GM18519 (cell line): ENCODE data around the gene BCDIN3D.

ENCODE experiments used
- ATAC-seq: cut with Tn5 transposase; IDR thresholded peaks from one replicate; pipeline ENCODE4 v1.9.1; 2021; ENCODE audit warnings: mild to moderate bottlenecking, moderate library complexity; ENCODE audit not compliant: unreplicated experiment, low FRiP score

The BCDIN3D gene

GRCh38 chr12:49823951-49824350 lies 19.0 kb downstream of the BCDIN3D start:
- ATAC-seq: no peak

DNA sequence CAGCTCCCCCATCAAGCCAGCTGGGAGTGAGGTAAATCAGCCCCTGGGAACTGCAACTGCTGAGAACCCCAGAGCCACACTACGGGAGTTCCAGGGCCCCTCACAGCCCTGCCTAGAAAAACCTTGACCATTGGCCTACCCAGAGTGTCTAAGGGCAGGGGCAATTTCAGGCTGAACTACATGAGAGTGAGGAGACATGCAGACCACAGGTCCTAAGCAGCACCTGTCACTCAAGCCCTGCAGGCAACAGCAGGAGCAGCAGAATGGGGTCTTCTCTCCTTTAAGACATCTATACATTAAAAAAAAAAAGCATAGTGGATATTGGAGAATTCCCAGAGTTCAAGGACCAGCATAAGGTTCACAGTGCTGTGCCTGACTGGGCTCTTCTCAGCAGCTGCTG lies 19.6 kb downstream of the BCDIN3D start:
- no peak for ATAC-seq

DNA sequence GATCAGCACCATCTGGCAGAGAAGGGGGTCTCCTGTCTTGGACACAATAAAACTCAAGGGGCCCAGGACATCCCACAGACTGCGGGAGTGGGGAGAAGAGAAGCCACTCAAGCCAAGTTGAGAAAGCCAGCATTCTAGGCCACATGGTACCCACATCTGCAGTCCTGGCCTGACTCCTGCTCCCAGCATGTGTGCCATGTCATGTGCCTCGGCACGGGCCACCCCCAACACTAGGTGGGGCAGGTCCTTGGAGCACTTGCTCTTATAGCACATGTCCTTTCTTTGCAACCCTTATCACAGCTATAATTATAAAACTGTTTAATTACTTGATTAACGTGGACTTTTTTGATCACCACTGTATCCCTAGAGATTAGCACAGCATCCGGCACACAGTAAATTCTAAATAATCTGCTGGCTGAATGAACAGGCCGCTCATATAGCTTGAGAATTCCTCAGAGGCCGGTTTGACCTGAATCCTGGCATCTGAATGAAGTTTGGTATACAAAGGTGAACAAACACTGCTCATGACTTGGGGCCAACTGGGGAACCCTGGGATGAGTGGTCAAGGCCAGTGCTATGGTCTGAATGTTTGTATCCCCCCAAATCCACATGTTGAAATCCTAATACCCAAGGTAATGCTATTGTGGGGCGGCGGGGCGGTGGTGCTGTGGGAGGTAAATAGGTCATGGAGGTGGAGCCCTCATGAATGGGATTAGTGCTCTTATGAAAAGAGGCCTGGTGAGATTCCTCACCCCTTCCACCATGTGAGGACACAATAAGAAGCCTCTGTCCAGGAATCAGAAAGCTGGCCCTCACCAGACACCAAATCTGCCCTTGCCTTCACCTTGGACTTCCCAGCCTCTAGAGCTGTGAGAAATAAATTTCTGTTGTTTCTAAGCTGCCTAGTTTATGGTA lies 21.3 kb downstream of the BCDIN3D start:
- ATAC-seq: no peak

DNA sequence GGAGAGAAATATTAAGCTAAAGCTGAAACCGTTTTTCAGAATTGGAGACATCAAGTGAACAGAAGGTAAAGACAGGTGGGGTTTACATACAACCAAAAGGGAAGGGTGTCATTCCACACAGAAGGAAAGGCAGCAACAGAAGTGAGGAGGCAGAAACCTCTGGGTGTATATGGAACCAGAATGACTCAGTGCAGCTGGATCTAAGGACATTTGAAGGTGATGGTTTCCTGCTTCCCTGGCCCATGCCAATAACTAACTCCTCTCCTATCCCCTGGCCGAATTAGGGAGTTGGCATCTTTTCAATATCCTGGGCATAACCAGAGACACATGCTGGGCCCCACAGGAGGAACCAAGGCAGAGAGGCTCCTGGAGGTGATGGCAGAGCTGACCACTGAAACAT lies 23.1 kb downstream of the BCDIN3D start:
- ATAC-seq: no peak

DNA sequence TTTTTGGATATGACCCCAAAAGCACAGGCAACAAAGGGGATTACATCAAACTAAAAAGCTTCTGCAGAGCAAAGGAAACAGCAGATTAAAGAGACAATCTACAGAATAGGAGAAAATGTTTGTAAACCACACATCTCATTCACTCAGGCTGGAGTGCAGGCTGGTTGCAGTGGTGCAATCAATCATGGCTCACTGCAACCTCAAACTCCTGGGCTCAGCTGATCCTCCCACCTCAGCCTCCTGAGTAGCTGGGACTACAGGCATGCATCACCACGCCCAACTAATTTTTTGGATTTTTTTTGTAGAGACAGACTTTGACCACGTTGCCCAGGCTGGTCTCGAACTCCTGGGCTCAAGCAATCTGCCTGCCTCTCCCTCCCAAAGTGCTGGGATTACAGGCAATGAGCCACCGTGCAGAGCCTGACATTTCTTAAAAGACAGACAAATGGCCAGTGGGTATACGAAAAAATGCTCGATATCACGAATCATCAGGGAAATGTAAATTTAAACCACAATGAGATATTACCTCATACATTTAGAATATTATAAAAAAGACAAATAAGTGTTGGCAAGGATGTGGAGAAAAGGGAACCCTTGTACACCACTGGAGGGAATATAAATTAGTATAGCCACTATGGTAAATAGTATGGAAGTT lies 24.5 kb downstream of the BCDIN3D start:
- ATAC-seq: no peak

- no peak for ATAC-seq
These were observed 29.8 kb downstream of the BCDIN3D start for GRCh38 chr12:49813131-49813530.

DNA sequence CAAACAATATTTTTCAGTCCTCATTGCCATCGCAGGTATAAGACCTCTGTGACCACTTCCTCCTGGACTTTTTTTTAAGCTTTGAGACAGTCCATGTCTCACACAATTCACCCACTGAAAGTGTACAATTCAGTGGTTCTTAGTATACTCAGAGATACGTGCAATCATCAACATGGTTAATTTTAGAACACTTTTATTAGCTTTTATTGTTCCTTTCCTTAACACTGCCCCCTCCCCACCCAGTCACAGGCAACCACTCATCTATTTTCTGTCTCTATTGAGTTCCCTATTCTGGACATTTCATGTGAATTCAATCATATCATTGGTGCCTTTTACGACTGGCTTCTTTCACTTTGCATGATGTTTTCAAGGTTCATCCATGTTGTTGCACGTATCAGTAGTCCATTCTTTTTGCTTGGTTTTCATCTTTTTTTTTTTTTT lies 30.9 kb downstream of the BCDIN3D start:
- ATAC-seq: no peak

DNA sequence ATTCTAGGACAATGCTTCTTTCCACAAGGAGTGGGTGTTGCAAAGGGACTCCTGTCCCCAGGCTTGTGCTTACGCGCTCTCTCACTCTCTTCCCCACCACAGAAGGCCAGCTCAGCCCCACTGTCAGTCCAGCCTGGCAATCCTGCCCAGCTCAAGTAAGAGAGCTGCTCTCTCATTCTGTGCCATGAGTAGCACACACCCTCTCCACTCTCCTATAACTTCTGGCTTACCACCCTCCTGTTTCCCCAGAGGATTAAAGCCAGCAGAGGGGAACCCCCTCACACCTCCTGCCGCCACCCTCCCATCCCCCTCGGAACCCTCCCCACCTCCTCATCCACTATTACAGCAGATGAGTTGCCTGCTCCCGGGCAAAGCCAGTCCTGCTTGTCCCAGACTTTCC lies 31.8 kb downstream of the BCDIN3D start:
- no peak for ATAC-seq

GRCh38 chr12:49809906-49810389 lies 33.0 kb downstream of the BCDIN3D start:
- no peak for ATAC-seq

- ATAC-seq: no peak
These were observed 33.5 kb downstream of the BCDIN3D start for GRCh38 chr12:49809381-49809905.

DNA sequence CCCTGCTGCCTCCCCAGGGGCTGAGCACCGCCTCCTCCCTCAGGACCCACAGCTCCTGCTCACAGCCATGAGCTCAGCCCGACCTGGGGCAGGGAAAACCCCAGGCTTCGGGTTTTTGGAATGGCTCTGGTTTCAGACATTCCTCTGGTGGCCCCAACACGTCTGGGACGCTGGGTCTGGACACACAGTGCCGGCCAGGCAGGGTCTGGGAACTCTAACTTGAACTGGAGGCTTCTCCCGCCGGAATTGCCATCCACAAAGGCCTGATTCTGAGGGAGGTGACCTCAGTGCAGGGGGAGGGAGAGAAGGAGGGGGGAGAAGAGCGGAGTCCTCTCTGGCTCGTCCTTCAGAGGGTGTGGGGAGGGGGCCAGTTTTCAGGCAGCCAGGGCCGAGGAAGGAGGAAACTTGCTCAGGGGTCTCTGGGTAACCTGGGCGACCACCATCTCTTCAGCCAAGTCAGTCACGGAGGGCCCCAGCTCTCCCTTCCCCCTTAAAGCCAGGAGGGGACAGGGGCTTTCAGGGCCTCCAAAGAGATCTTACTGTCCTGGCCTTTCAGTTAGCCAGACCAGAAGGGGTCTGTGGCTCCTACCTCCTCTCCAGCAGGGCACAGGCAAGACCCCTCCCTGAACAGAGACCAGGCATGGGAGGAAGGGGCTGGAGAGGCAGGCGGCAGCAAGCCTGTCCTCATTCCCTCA lies 34.1 kb downstream of the BCDIN3D start:
- no peak for ATAC-seq

DNA sequence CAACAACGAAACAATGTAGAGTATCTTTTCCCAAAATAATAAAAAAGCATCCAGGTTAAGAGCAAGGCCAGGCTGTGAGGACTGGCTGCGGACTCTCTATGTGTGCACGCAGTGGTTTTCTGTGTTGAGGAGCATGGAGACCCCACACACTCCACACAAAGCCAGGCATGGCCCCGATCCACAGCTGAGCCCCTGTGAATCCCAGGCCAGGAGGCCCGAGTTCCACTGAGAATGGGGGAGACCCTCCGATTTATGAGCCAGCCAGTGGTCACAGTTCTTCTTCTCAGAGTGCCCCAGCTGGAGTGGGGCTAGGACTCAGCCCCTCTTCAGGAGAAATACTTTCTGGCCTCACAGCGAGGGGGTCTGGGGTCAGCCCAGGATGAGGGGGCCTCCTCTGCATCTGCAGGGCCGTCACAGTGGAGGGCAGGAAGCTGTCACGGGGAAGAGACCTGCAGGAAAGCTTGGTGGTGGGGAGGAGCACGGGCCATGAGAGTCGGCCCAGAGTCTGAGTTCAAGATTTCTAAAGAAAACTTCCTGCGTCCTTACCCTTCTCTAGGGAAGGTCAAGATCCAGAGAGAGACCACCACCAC lies 34.8 kb downstream of the BCDIN3D start:
- no peak for ATAC-seq

- ATAC-seq: no peak
These were observed 36.0 kb downstream of the BCDIN3D start for GRCh38 chr12:49806877-49807276.

GRCh38 chr12:49806321-49806813 lies 36.5 kb downstream of the BCDIN3D start:
- ATAC-seq: no peak

- ATAC-seq: no peak
These were observed 37.5 kb downstream of the BCDIN3D start for GRCh38 chr12:49805409-49805808.

DNA sequence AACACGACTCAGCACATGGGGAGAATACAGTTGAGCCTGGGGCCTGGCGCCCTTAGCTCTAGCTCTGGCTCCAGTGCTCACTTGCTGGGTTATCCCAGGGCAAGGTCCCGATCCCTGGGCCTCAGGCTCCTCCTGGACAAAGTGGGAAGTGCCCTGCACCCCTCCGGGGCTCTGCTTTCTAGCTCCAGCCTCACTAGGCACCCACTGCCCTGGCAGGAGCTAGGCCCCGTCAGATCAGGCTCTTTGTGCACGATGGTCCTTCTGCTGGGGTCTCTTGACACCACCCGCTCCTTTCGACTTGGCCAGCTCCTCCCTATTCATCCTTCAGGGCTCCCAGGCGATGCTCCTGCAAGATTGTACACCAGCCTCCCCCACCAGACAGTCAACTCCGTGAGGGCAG lies 38.1 kb downstream of the BCDIN3D start:
- no peak for ATAC-seq

DNA sequence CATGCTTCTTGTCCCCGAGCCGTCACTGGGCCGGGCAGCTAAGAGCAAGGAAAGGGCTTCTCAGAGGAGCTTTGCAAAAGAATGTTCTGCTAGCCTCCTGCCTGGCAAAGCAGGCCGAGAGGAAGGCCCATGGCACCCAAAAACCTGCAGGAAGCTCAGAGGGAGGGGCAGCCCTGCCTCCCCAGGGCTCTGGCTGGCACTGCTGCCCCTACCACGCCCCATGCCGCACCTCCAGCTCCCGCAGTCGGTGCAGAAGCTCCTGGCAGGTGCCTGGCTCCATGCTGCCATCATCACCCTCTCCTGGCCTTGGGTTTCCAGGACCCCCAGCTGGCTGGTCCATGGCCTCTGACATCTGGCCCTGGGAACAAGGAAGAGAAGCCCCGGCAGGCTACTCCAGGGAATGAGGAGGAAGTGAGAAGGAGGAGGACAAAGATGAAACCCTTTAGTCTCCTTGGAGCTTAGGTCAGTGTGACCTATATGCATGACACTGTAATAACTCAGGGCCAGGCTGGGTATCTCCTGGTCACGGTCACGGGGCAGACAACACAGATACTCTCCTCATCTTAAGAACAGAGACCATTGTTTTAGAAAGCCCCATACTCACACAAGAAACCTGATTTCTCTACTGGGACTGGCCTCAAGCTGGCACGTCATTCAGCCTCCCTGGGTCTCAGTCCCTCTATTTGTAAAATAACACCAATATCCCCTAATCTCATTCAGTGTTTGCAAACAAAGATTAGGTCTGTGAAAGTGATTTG lies 39.0 kb downstream of the BCDIN3D start:
- no peak for ATAC-seq

DNA sequence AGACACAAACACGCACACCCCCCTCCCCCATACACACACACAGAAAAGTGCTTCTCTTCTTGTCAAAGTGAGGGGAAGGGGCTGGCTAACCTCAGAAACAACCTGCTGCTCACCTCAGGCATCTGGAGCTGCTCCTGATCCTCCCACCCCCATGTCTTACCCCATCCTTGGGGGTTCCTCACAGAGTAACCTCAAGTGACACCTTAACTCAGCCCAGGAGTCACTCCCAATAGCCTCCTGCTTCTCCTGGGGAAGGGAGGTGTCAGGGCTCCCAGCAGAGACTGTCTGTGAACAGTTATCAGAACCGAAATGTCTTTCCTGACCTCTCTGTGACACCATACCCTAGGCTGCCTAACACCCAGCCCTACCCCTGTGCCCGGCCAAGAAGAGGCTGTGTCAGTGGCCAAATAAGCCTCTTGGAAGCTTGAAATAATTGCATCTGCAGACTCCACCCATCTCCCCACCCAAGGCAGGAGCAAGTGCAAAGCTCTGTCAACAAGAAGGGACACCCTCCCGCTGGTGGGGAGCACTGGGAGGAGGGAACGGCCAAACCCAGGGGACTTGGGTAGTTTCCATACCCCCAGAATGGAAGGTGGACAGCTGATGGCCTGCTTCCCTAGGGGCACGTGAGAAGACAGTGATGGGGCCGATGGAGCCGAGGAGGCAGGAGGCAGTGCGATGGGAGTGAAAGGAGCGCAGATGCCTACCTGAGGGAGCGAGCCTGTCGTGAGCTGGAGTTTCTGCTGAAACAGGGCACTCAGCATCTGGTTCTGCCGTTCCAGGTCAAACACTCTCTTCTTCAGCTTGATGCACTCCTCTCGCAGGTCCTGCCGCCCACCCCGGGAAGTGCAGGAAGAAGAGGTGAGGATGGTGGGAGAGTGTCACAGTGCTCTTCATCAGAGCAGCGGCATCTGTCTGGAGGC lies 41.5 kb downstream of the BCDIN3D start:
- no peak for ATAC-seq
